ENCODE measurements around the gene BMX.

Gene BMX

DNA sequence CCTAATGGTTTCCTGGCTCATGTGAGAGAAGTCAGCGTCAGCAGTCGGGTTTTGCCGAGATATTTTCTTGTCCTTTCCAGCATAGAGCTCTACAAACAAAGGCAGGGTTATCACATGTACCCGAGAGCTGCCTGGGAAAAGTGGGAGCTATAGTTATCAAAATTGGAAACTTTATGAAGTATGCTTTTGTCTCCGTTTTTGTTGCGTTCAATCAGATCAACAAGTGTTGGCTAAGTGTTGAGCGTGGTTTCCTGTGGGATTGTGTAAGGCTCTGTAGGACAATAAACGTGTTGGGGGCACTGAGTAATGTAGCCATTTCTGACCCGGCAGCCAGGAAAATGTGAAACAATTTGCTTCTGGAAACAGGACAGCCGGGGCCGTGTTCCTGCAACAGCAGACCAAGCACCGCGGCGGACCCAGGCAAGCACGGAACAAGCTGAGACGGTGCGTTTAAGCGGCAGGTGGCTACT lies at the start of gene BMX:
TSS of gene BMX (plus strand) at position 311 of the 470 bp plus-strand sequence. CDS start 7,547 bp downstream, outside the sequence.
- Histone ChIP-seq H3K27ac (peak within 1 kb of the TSS in 1 of 2 donors; percentile 36), H3K4me3 (no peak within 1 kb of the TSS)
- TF ChIP-seq CTCF (IDR thresholded peaks at IDR 0.05) = no peak
- DNase-seq (ENCODE audit: low spot score) = no peak

DNA sequence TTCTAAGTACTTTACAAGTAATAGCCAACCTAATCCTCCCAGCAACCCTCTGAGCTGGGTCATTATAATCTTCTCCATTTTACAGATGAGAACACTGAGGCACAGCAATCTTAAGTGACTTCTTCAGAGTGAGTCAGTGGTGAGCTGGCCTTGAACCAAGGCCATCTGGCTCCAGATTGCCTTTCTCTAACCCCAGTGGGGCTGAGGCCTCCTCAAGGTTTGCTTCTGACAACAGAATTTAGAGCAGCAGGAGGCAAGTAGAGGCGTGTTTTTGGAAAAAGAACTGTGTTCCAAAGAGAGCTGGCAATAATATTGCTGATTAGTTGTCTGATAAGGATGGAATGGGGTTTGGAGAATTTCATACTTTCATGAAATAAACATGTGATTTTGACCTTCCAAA lies 48.7 kb upstream of the BMX start:
- no peak overlapping the region for H3K4me3 ChIP-seq
- DNase-seq (ENCODE audit: low spot score) = no peak
- no peak overlapping the region for H3K27ac ChIP-seq
- no peak for TF ChIP-seq CTCF (IDR thresholded peaks at IDR 0.05)

DNA sequence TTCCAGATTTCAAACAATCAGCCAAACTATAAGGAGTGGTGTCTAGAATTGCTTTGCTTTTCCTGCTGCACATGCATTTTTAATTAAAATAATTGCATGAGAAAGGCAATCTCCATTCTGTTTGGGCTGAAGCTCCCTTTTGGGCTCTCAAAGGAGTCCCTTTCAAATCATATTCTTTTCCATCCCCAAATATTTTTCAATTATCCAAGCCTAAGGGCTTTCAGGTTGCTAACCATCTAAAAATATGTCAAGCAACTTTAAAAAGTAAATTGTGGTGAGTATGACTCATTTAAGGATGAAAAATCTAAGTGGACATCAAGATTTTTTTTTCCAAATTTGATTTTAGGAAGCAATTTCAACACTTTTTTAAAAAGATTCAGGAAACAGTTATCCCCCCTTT lies 35.9 kb upstream of the BMX start:
- no peak for TF ChIP-seq CTCF (IDR thresholded peaks at IDR 0.05)
- Histone ChIP-seq H3K27ac (no peak overlapping the region), H3K4me3 (no peak overlapping the region)
- no peak for DNase-seq (ENCODE audit: low spot score)

DNA sequence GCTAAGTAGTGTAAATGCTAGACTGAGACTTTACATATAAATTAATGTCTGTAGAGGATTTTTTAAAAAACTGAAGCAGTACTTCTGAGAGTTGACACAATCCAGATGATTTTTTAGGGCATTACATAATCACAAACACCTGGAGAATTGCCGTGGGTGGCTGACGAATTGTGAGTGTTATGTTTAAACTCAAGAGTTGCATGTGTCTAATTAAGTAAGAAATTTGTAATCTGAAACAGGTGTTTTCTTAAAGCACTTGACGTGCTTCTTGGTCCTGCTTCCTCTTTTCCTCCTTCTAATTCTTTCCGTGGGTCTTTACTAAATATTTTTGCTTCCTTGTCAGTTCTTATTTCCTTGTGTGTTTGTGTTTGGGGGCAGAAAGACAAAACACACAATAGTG lies 35.3 kb upstream of the BMX start:
- no peak for TF ChIP-seq CTCF (IDR thresholded peaks at IDR 0.05)
- no peak for DNase-seq (ENCODE audit: low spot score)
- Histone ChIP-seq H3K27ac (no peak overlapping the region), H3K4me3 (no peak overlapping the region)

GRCh38 chrX:15465896-15466651 lies 34.5 kb upstream of the BMX start:
- DNase-seq (ENCODE audit: low spot score) = no peak
- TF ChIP-seq CTCF (IDR thresholded peaks at IDR 0.05) = no peak
- H3K27ac ChIP-seq = no peak overlapping the region
- no peak overlapping the region for H3K4me3 ChIP-seq

DNA sequence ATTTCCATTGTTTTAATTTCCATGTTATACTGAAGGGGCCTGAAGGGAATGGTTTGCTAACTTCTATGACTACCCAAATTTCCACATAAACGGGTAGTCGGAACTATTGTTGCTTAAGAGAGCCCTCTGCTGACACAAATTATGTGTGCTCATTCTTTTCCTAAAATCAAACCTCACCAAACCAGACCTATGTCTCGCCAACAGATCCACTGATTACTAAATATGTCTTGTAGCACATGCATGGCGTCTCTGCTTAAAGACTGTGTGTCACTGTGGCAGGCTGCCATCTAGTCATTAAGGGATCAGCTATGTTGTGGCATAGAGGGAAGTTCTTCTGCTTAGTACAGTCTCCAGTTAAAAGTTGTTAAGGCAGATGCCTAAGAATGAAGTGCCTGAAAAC lies 32.6 kb upstream of the BMX start:
- Histone ChIP-seq H3K4me3 (no peak overlapping the region), H3K27ac (peak overlapping the region in 1 of 2 donors; percentile 32)
- no peak for DNase-seq (ENCODE audit: low spot score)
- TF ChIP-seq CTCF (IDR thresholded peaks at IDR 0.05) = peak; percentile 33

DNA sequence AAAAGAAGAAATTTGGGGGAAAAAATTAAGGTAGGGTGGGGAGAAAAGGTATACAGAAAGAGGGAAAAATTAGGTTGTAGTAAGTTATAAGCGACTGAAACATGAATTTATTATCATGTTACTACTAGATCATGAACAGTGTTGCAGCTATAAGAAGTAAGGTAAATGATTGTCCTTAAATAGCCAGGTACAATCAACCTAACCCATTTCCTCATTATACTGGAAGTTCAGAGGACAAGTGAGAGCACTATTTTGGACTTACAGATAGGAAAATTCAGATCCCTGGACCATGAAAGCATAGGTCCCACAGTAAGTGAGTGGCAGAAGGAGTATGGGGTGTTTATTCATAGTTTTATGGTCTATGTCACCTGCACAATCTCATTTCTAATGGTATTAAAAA lies 31.0 kb upstream of the BMX start:
- no peak for TF ChIP-seq CTCF (IDR thresholded peaks at IDR 0.05)
- no peak for DNase-seq (ENCODE audit: low spot score)

More for the DNA sequence above, 31.0 kb upstream of the BMX start:
- no peak overlapping the region for H3K4me3 ChIP-seq
- no peak overlapping the region for H3K27ac ChIP-seq
